HT1080 (cell line): Measurements from ENCODE around the gene COL1A2. TPM values are rescaled to one million over a fixed set of nuclear protein-coding genes. Genes with fewer than 3 reads are reported as not detected.

Experiments
- DNase-seq: peaks from one replicate; pipeline ENCODE4 v3.0.0-alpha.2; 2015; ENCODE audit warnings: low read depth
- total RNA-seq: library from RNA; depleted of rRNA; stranded (reverse); fragments of >200 nt; shearing (Covaris generic); gene quantifications from 2 replicates; pipeline ENCODE4 v1.2.3, GENCODE V29; 2014

The COL1A2 gene
- total RNA-seq, 1 experiment from 2014 or later = 0.26 TPM

GRCh38 chr7:94410413-94411187, 15.9 kb downstream of the COL1A2 start:
- DNase-seq = no peak

GRCh38 chr7:94411188-94411466, 16.4 kb downstream of the COL1A2 start:
- no peak for DNase-seq

GRCh38 chr7:94412762-94413322, 18.1 kb downstream of the COL1A2 start:
- DNase-seq = no peak

GRCh38 chr7:94414481-94414880, 19.8 kb downstream of the COL1A2 start:
- peak; percentile 18 for DNase-seq

GRCh38 chr7:94414980-94415379, 20.3 kb downstream of the COL1A2 start:
- no peak for DNase-seq

GRCh38 chr7:94417306-94417705, 22.6 kb downstream of the COL1A2 start:
- no peak for DNase-seq

- DNase-seq = no peak
These were observed 23.2 kb downstream of the COL1A2 start for GRCh38 chr7:94417901-94418300.

GRCh38 chr7:94418851-94419250, 24.2 kb downstream of the COL1A2 start:
- DNase-seq = no peak

- DNase-seq = no peak
These were observed 25.6 kb downstream of the COL1A2 start for GRCh38 chr7:94420328-94420727.

GRCh38 chr7:94421681-94422080, 27.0 kb downstream of the COL1A2 start:
- DNase-seq = no peak

GRCh38 chr7:94422136-94422535, 27.4 kb downstream of the COL1A2 start:
- no peak for DNase-seq

- no peak for DNase-seq
These were observed 28.2 kb downstream of the COL1A2 start for GRCh38 chr7:94422827-94423460.

GRCh38 chr7:94423863-94424735, 29.4 kb downstream of the COL1A2 start:
- peak; percentile 41 for DNase-seq

GRCh38 chr7:94425546-94425945, 30.9 kb downstream of the COL1A2 start:
- no peak for DNase-seq

- no peak for DNase-seq
These were observed 32.5 kb downstream of the COL1A2 start for GRCh38 chr7:94426980-94427875.

- DNase-seq = no peak
These were observed 34.5 kb downstream of the COL1A2 start for GRCh38 chr7:94429153-94429552.

GRCh38 chr7:94431176-94431575, 36.5 kb downstream of the COL1A2 start:
- no peak for DNase-seq

- no peak for DNase-seq
These were observed 37.1 kb downstream of the COL1A2 start for GRCh38 chr7:94431619-94432280.

GRCh38 chr7:94432281-94432670, 37.6 kb downstream of the COL1A2 start:
- no peak for DNase-seq

- no peak for DNase-seq
These were observed 38.1 kb downstream of the COL1A2 start for GRCh38 chr7:94432817-94433216.
